ENCODE data around the gene SMCHD1.
"Not testable (repeated sequence)": the region's sequence is repeated elsewhere in the genome, so short reads cannot be mapped to it uniquely, and the experiment has no call there.

SMCHD1 gene

GRCh38 chr18:2805970-2806943, 150.7 kb downstream of the SMCHD1 start:
- H3K4me3 ChIP-seq (ENCODE audit: low read depth in 1 of 5, low read length in 5 of 5), result no peak overlapping the region
- no peak overlapping the region for H3K27ac ChIP-seq (ENCODE audit: low read depth, low read length)
- no peak overlapping the region for H3K9ac ChIP-seq (ENCODE audit: low read length in 5 of 5)
- H3K36me3 ChIP-seq (ENCODE audit: control insufficient read depth in 5 of 5, insufficient read depth in 5 of 5, low read length in 5 of 5), result peaks cover 0 to 12% (median 5%) of the 10 kb centered on the region in 5 donors
- H3K9me3 ChIP-seq (ENCODE audit: control insufficient read depth in 5 of 5, low read length in 5 of 5), result peaks cover 2 to 7% (median 5%) of the 10 kb centered on the region in 5 donors
- H3K27me3 ChIP-seq (ENCODE audit: control insufficient read depth in 5 of 5, insufficient read depth in 4 of 5, low read length in 5 of 5), result no peaks in the 10 kb centered on the region
- H3K4me1 ChIP-seq (ENCODE audit: control insufficient read depth in 5 of 5, insufficient read depth in 5 of 5, low read length in 5 of 5), result no peaks in the 10 kb centered on the region

GRCh38 chr18:2808640-2809039, 153.1 kb downstream of the SMCHD1 start:
- peaks cover 3 to 17% (median 8%) of the 10 kb centered on the region in 5 donors for H3K9me3 ChIP-seq (ENCODE audit: control insufficient read depth in 5 of 5, low read length in 5 of 5)
- H3K4me3 ChIP-seq (ENCODE audit: low read depth in 1 of 5, low read length in 5 of 5); H3K4me1 ChIP-seq (ENCODE audit: control insufficient read depth in 5 of 5, insufficient read depth in 5 of 5, low read length in 5 of 5); H3K9ac ChIP-seq (ENCODE audit: low read length in 5 of 5); H3K27me3 ChIP-seq (ENCODE audit: control insufficient read depth in 5 of 5, insufficient read depth in 4 of 5, low read length in 5 of 5); H3K36me3 ChIP-seq (ENCODE audit: control insufficient read depth in 5 of 5, insufficient read depth in 5 of 5, low read length in 5 of 5); H3K27ac ChIP-seq (ENCODE audit: low read depth, low read length): not testable (repeated sequence)

- not testable (repeated sequence) for H3K36me3 ChIP-seq (ENCODE audit: control insufficient read depth in 5 of 5, insufficient read depth in 5 of 5, low read length in 5 of 5); H3K9ac ChIP-seq (ENCODE audit: low read length in 5 of 5); H3K27ac ChIP-seq (ENCODE audit: low read depth, low read length); H3K4me3 ChIP-seq (ENCODE audit: low read depth in 1 of 5, low read length in 5 of 5); H3K4me1 ChIP-seq (ENCODE audit: control insufficient read depth in 5 of 5, insufficient read depth in 5 of 5, low read length in 5 of 5); H3K27me3 ChIP-seq (ENCODE audit: control insufficient read depth in 5 of 5, insufficient read depth in 4 of 5, low read length in 5 of 5)
- H3K9me3 ChIP-seq (ENCODE audit: control insufficient read depth in 5 of 5, low read length in 5 of 5), result peaks cover 3 to 17% (median 8%) of the 10 kb centered on the region in 5 donors
These were observed 154.2 kb downstream of the SMCHD1 start for GRCh38 chr18:2809666-2810183.

GRCh38 chr18:2811416-2811815, 155.9 kb downstream of the SMCHD1 start:
- Histone ChIP-seq H3K36me3 (ENCODE audit: control insufficient read depth in 5 of 5, insufficient read depth in 5 of 5, low read length in 5 of 5) (no peaks in the 10 kb centered on the region), H3K4me1 (ENCODE audit: control insufficient read depth in 5 of 5, insufficient read depth in 5 of 5, low read length in 5 of 5) (no peaks in the 10 kb centered on the region), H3K27me3 (ENCODE audit: control insufficient read depth in 5 of 5, insufficient read depth in 4 of 5, low read length in 5 of 5) (no peaks in the 10 kb centered on the region), H3K9me3 (ENCODE audit: control insufficient read depth in 5 of 5, low read length in 5 of 5) (peaks cover 3 to 25% (median 8%) of the 10 kb centered on the region in 5 donors), H3K27ac (ENCODE audit: low read depth, low read length) (no peak overlapping the region), H3K9ac (ENCODE audit: low read length in 5 of 5) (no peak overlapping the region), H3K4me3 (ENCODE audit: low read depth in 1 of 5, low read length in 5 of 5) (no peak overlapping the region)

GRCh38 chr18:2814928-2815327, 159.4 kb downstream of the SMCHD1 start:
- H3K27me3 ChIP-seq (ENCODE audit: control insufficient read depth in 5 of 5, insufficient read depth in 4 of 5, low read length in 5 of 5), result no peaks in the 10 kb centered on the region

GRCh38 chr18:2818281-2818680, 162.8 kb downstream of the SMCHD1 start:
- H3K27me3 ChIP-seq (ENCODE audit: control insufficient read depth in 5 of 5, insufficient read depth in 4 of 5, low read length in 5 of 5), result no peaks in the 10 kb centered on the region
- H3K36me3 ChIP-seq (ENCODE audit: control insufficient read depth in 5 of 5, insufficient read depth in 5 of 5, low read length in 5 of 5), result no peaks in the 10 kb centered on the region

More at GRCh38 chr18:2814928-2815327, 159.4 kb downstream of the SMCHD1 start:
- Histone ChIP-seq H3K4me3 (ENCODE audit: low read depth in 1 of 5, low read length in 5 of 5) (no peak overlapping the region), H3K27ac (ENCODE audit: low read depth, low read length) (no peak overlapping the region), H3K4me1 (ENCODE audit: control insufficient read depth in 5 of 5, insufficient read depth in 5 of 5, low read length in 5 of 5) (no peaks in the 10 kb centered on the region), H3K9me3 (ENCODE audit: control insufficient read depth in 5 of 5, low read length in 5 of 5) (peaks cover 3 to 25% (median 8%) of the 10 kb centered on the region in 5 donors), H3K36me3 (ENCODE audit: control insufficient read depth in 5 of 5, insufficient read depth in 5 of 5, low read length in 5 of 5) (no peaks in the 10 kb centered on the region), H3K9ac (ENCODE audit: low read length in 5 of 5) (no peak overlapping the region)

GRCh38 chr18:2821695-2822094, 166.2 kb downstream of the SMCHD1 start:
- Histone ChIP-seq H3K4me1 (ENCODE audit: control insufficient read depth in 5 of 5, insufficient read depth in 5 of 5, low read length in 5 of 5) (peaks cover 0 to 5% (median 1%) of the 10 kb centered on the region in 5 donors), H3K9ac (ENCODE audit: low read length in 5 of 5) (no peak overlapping the region), H3K9me3 (ENCODE audit: control insufficient read depth in 5 of 5, low read length in 5 of 5) (peaks cover 0 to 8% (median 0%) of the 10 kb centered on the region in 5 donors), H3K27me3 (ENCODE audit: control insufficient read depth in 5 of 5, insufficient read depth in 4 of 5, low read length in 5 of 5) (no peaks in the 10 kb centered on the region), H3K4me3 (ENCODE audit: low read depth in 1 of 5, low read length in 5 of 5) (no peak overlapping the region), H3K27ac (ENCODE audit: low read depth, low read length) (no peak overlapping the region), H3K36me3 (ENCODE audit: control insufficient read depth in 5 of 5, insufficient read depth in 5 of 5, low read length in 5 of 5) (no peaks in the 10 kb centered on the region)

More at GRCh38 chr18:2818281-2818680, 162.8 kb downstream of the SMCHD1 start:
- H3K4me3 ChIP-seq (ENCODE audit: low read depth in 1 of 5, low read length in 5 of 5), result no peak overlapping the region
- H3K4me1 ChIP-seq (ENCODE audit: control insufficient read depth in 5 of 5, insufficient read depth in 5 of 5, low read length in 5 of 5), result no peaks in the 10 kb centered on the region
- H3K27ac ChIP-seq (ENCODE audit: low read depth, low read length), result no peak overlapping the region
- no peak overlapping the region for H3K9ac ChIP-seq (ENCODE audit: low read length in 5 of 5)
- peaks cover 0 to 11% (median 2%) of the 10 kb centered on the region in 5 donors for H3K9me3 ChIP-seq (ENCODE audit: control insufficient read depth in 5 of 5, low read length in 5 of 5)

- H3K36me3 ChIP-seq (ENCODE audit: control insufficient read depth in 5 of 5, insufficient read depth in 5 of 5, low read length in 5 of 5), result no peaks in the 10 kb centered on the region
- H3K9ac ChIP-seq (ENCODE audit: low read length in 5 of 5), result no peak overlapping the region
- no peaks in the 10 kb centered on the region for H3K27me3 ChIP-seq (ENCODE audit: control insufficient read depth in 5 of 5, insufficient read depth in 4 of 5, low read length in 5 of 5)
- H3K9me3 ChIP-seq (ENCODE audit: control insufficient read depth in 5 of 5, low read length in 5 of 5), result peaks cover 0 to 8% (median 0%) of the 10 kb centered on the region in 5 donors
- H3K4me3 ChIP-seq (ENCODE audit: low read depth in 1 of 5, low read length in 5 of 5), result no peak overlapping the region
- peaks cover 0 to 7% (median 2%) of the 10 kb centered on the region in 5 donors for H3K4me1 ChIP-seq (ENCODE audit: control insufficient read depth in 5 of 5, insufficient read depth in 5 of 5, low read length in 5 of 5)
- no peak overlapping the region for H3K27ac ChIP-seq (ENCODE audit: low read depth, low read length)
These were observed 166.8 kb downstream of the SMCHD1 start for GRCh38 chr18:2822213-2822921.

GRCh38 chr18:2823202-2823601, 167.7 kb downstream of the SMCHD1 start:
- Histone ChIP-seq H3K27ac (ENCODE audit: low read depth, low read length) (no peak overlapping the region), H3K4me3 (ENCODE audit: low read depth in 1 of 5, low read length in 5 of 5) (no peak overlapping the region), H3K4me1 (ENCODE audit: control insufficient read depth in 5 of 5, insufficient read depth in 5 of 5, low read length in 5 of 5) (peaks cover 0 to 7% (median 2%) of the 10 kb centered on the region in 5 donors), H3K36me3 (ENCODE audit: control insufficient read depth in 5 of 5, insufficient read depth in 5 of 5, low read length in 5 of 5) (no peaks in the 10 kb centered on the region), H3K9me3 (ENCODE audit: control insufficient read depth in 5 of 5, low read length in 5 of 5) (peaks cover 0 to 3% (median 0%) of the 10 kb centered on the region in 5 donors), H3K9ac (ENCODE audit: low read length in 5 of 5) (no peak overlapping the region), H3K27me3 (ENCODE audit: control insufficient read depth in 5 of 5, insufficient read depth in 4 of 5, low read length in 5 of 5) (no peaks in the 10 kb centered on the region)

Data from subcutaneous abdominal adipose tissue (tissue), 5 donors.